A673 (cell line): ENCODE results near the gene TCEA3.
"Not testable (repeated sequence)": the region's sequence is repeated elsewhere in the genome, so short reads cannot be mapped to it uniquely, and the experiment has no call there.

Source experiments
- CTCF ChIP-seq: fragments of 300-800, 200-600 bp; sonication (generic); conservative IDR thresholded peaks from 2 replicates; pipeline ENCODE4 v1.5.1; 2017; ENCODE audit warnings: low read depth, mild to moderate bottlenecking, antibody characterized with exemption, low read length, moderate library complexity, mixed read lengths
- EZH2 ChIP-seq: fragments of 200-600 bp; sonication (generic); IDR thresholded peaks from 2 replicates; pipeline ENCODE4 v1.6.1; 2017; ENCODE audit warnings: borderline replicate concordance, low read depth, mild to moderate bottlenecking, mixed read lengths, antibody characterized with exemption, low read length; ENCODE audit not compliant: poor library complexity, severe bottlenecking

DNA sequence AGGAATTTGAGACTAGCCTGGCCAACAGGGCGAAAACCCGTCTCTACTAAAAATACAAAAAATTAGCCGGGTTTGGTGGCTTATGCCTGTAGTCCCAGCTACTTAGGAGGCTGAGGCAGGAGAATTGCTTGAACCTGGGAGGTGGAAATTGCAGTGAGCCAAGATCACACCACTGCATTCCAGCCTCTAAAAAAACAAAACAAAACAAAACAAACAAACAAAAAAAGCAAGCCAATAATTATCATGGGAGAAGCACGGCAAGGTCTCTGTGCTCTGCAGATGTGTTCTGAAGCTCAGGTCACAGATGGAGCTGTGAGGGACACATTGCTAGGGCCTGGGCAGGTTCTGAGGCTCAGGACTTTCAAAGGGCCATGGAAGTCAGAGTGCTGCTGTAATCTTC is 44.3 kb downstream of the TCEA3 start:
- not testable (repeated sequence) for TF ChIP-seq CTCF, EZH2
